ENCODE data around the gene TAF6.

GRCh38 chr7:100127866-100128636, 8.9 kb upstream of the TAF6 start:
- TF ChIP-seq CTCF (conservative IDR thresholded peaks at IDR 0.05 in 1 of 2, IDR thresholded peaks at IDR 0.05 in 1 of 2; ENCODE audit: low read depth in 1 of 2, low read length in 2 of 2) = no peak
- no peak for TF ChIP-seq EZH2 (IDR thresholded peaks at IDR 0.05; ENCODE audit: low read length, missing control alignments)
